Upper lobe of left lung (tissue), 4 donors: ENCODE measurements around the gene ARID4B.

Experiments
- CTCF ChIP-seq, 6 experiments: fragments of 450-650 bp in 4 of 6; fragments of 200-600 bp in 2 of 6; sonication (generic) in 2 of 6; IDR thresholded peaks; one replicate each; pipeline ENCODE4 v1.5.1; 2016 to 2019; ENCODE audit warnings: antibody characterized with exemption in 6 of 6
- POLR2A ChIP-seq, 4 donors: fragments of 450-650 bp; IDR thresholded peaks; one replicate each; pipeline ENCODE4 v1.5.1; 2016 to 2017; ENCODE audit warnings: antibody characterized with exemption in 4 of 4, mild to moderate bottlenecking in 2 of 4

GRCh38 chr1:235325854-235326253 lies 2.1 kb downstream of the ARID4B start:
- TF ChIP-seq POLR2A (IDR thresholded peaks at IDR 0.05) = no peak
- TF ChIP-seq CTCF (IDR thresholded peaks at IDR 0.05) = no peak
